GM18868 (cell line): ENCODE measurements around the gene CGN.

ENCODE experiments used
- ATAC-seq: cut with Tn5 transposase; IDR thresholded peaks from one replicate; pipeline ENCODE4 v1.9.1; 2021; ENCODE audit warnings: mild to moderate bottlenecking, moderate library complexity; ENCODE audit not compliant: unreplicated experiment

CGN gene

GRCh38 chr1:151501474-151501873 is 9.7 kb upstream of the CGN start:
- ATAC-seq = no peak

GRCh38 chr1:151502035-151502700 is 9.0 kb upstream of the CGN start:
- ATAC-seq = no peak

- no peak for ATAC-seq
Observed at GRCh38 chr1:151502859-151503780, 8.1 kb upstream of the CGN start.

- no peak for ATAC-seq
Observed at GRCh38 chr1:151504252-151504651, 6.9 kb upstream of the CGN start.

- ATAC-seq = no peak
Observed at GRCh38 chr1:151504759-151505158, 6.4 kb upstream of the CGN start.

- ATAC-seq = no peak
Observed at GRCh38 chr1:151508833-151509232, 2.4 kb upstream of the CGN start.

- ATAC-seq = no peak
Observed at GRCh38 chr1:151509350-151510019, 1.7 kb upstream of the CGN start.

- no peak for ATAC-seq
Observed at GRCh38 chr1:151510020-151510405, 1.2 kb upstream of the CGN start.

- no peak for ATAC-seq
Observed at GRCh38 chr1:151510614-151510956, 602 bp upstream of the CGN start.

- ATAC-seq = no peak
Observed at GRCh38 chr1:151511636-151512215, 539 bp downstream of the CGN start.

GRCh38 chr1:151512326-151512725 is 1.1 kb downstream of the CGN start:
- ATAC-seq = no peak

- no peak for ATAC-seq
Observed at GRCh38 chr1:151512801-151513625, 1.8 kb downstream of the CGN start.

GRCh38 chr1:151513626-151514121 is 2.5 kb downstream of the CGN start:
- ATAC-seq = no peak

- no peak for ATAC-seq
Observed at GRCh38 chr1:151514366-151514765, 3.2 kb downstream of the CGN start.

- no peak for ATAC-seq
Observed at GRCh38 chr1:151515265-151515664, 4.1 kb downstream of the CGN start.

GRCh38 chr1:151516031-151516511 is 4.9 kb downstream of the CGN start:
- no peak for ATAC-seq

GRCh38 chr1:151518431-151518830 is 7.2 kb downstream of the CGN start:
- no peak for ATAC-seq

GRCh38 chr1:151518936-151519335 is 7.7 kb downstream of the CGN start:
- no peak for ATAC-seq

- no peak for ATAC-seq
Observed at GRCh38 chr1:151519667-151520066, 8.5 kb downstream of the CGN start.

GRCh38 chr1:151520359-151520758 is 9.2 kb downstream of the CGN start:
- ATAC-seq = no peak
